Measurements from ENCODE around the gene SLC43A2.

GRCh38 chr17:1620486-1620885 lies 8.1 kb downstream of the SLC43A2 start:
- no peak for TF ChIP-seq CTCF (IDR thresholded peaks at IDR 0.05)
- TF ChIP-seq POLR2A (IDR thresholded peaks at IDR 0.05): no peak
